HEK293T (cell line): Measurements from ENCODE around the gene GIPC3.

Source experiments
- FOXM1 ChIP-seq: fragments of 450-650 bp; IDR thresholded peaks from 2 replicates; pipeline ENCODE4 v1.6.1; 2017; ENCODE audit warnings: mild to moderate bottlenecking, borderline replicate concordance
- HDGF ChIP-seq: fragments of 450-650 bp; IDR thresholded peaks from 2 replicates; pipeline ENCODE4 v1.6.1; 2017; ENCODE audit warnings: antibody characterized with exemption, borderline replicate concordance
- SP1 ChIP-seq: fragments of 450-650 bp; IDR thresholded peaks from 2 replicates; pipeline ENCODE4 v1.6.1; 2017

- no peak for TF ChIP-seq HDGF
- TF ChIP-seq SP1: no peak
- TF ChIP-seq FOXM1: no peak
These were observed 6.9 kb upstream of the GIPC3 start for GRCh38 chr19:3578390-3578789.
